DND-41 (cell line): ENCODE results near the gene ABCC8.

Experiments used
- ATAC-seq: fragments of 200-7000 bp; cut with Tn5 transposase; 3 replicates; pipeline ENCODE4 v1.9.1; 2021; ENCODE audit warnings: low read depth; ENCODE audit not compliant: insufficient read depth
- DNase-seq: peaks from one replicate; pipeline ENCODE4 v3.0.0-alpha.2; 2020
- H2AFZ ChIP-seq: 2 replicates; pipeline ENCODE4 v1.6.0; 2012; ENCODE audit warnings: low read depth, low read length
- H3K27ac ChIP-seq: 2 replicates; pipeline ENCODE4 v1.5.1; 2012; ENCODE audit warnings: low read length, inconsistent platforms
- H3K27me3 ChIP-seq: fragments of 200-600 bp; sonication (generic); 2 replicates; pipeline ENCODE4 v1.6.0; 2012; ENCODE audit warnings: low read length, mild to moderate bottlenecking, inconsistent platforms; ENCODE audit not compliant: insufficient read depth, poor library complexity
- H3K36me3 ChIP-seq: 2 replicates; pipeline ENCODE4 v1.5.1; 2012; ENCODE audit warnings: low read length, inconsistent platforms; ENCODE audit not compliant: insufficient read depth
- H3K4me1 ChIP-seq: 2 replicates; pipeline ENCODE4 v1.5.1; 2012; ENCODE audit warnings: mild to moderate bottlenecking, low read length; ENCODE audit not compliant: insufficient read depth
- H3K4me2 ChIP-seq: 2 replicates; pipeline ENCODE4 v1.6.0; 2012; ENCODE audit warnings: mild to moderate bottlenecking, moderate library complexity, low read length, inconsistent platforms; ENCODE audit not compliant: insufficient read depth
- H3K4me3 ChIP-seq, 2 experiments: fragments of 200-600 bp in 1 of 2; shearing (Covaris generic) in 1 of 2; 2 replicates each; pipeline ENCODE4 v1.5.1; 2012 to 2016; ENCODE audit warnings: inconsistent platforms in 2 of 2, low read length in 2 of 2, mild to moderate bottlenecking in 2 of 2, low read depth in 1 of 2, moderate library complexity in 1 of 2
- H3K79me2 ChIP-seq: 2 replicates; pipeline ENCODE4 v1.6.0; 2012; ENCODE audit warnings: low read length, inconsistent platforms; ENCODE audit not compliant: insufficient read depth
- H3K9ac ChIP-seq: 2 replicates; pipeline ENCODE4 v1.6.0; 2012; ENCODE audit warnings: low read depth, mild to moderate bottlenecking, inconsistent platforms, low read length, moderate library complexity
- H3K9me3 ChIP-seq: 2 replicates; pipeline ENCODE4 v1.5.1; 2012; ENCODE audit warnings: low read length, moderate library complexity, mild to moderate bottlenecking, inconsistent platforms; ENCODE audit not compliant: insufficient read depth, severe bottlenecking
- H4K20me1 ChIP-seq: 2 replicates; pipeline ENCODE4 v1.6.0; 2012; ENCODE audit warnings: low read length; ENCODE audit not compliant: insufficient read depth
- EZH2 ChIP-seq: IDR thresholded peaks from 3 replicates; pipeline ENCODE4 v1.6.1; 2012; ENCODE audit warnings: borderline replicate concordance, low read depth, mild to moderate bottlenecking, moderate library complexity, low read length, inconsistent platforms; ENCODE audit not compliant: severe bottlenecking
- TF ChIP-seq, protein P1 (sequence below): IDR thresholded peaks from 2 replicates; pipeline ENCODE4 v1.5.1; 2012; ENCODE audit warnings: borderline replicate concordance, low read length, moderate library complexity, mild to moderate bottlenecking; ENCODE audit not compliant: poor library complexity, severe bottlenecking; ENCODE audit errors: extremely low read depth

ABCC8 gene

GRCh38 chr11:17399236-17399635 is 77.4 kb downstream of the ABCC8 start:
- no peak for ATAC-seq
- Histone ChIP-seq H3K4me2 (no peak overlapping the region), H2AFZ (no peak overlapping the region), H3K4me1 (no peaks in the 10 kb centered on the region), H3K9ac (no peak overlapping the region), H4K20me1 (no peaks in the 10 kb centered on the region), H3K27ac (no peak overlapping the region), H3K27me3 (no peaks in the 10 kb centered on the region), H3K36me3 (no peaks in the 10 kb centered on the region), H3K4me3 (no peak overlapping the region), H3K9me3 (no peaks in the 10 kb centered on the region), H3K79me2 (no peaks in the 10 kb centered on the region)
- DNase-seq: no peak
- TF ChIP-seq, protein P1, sequence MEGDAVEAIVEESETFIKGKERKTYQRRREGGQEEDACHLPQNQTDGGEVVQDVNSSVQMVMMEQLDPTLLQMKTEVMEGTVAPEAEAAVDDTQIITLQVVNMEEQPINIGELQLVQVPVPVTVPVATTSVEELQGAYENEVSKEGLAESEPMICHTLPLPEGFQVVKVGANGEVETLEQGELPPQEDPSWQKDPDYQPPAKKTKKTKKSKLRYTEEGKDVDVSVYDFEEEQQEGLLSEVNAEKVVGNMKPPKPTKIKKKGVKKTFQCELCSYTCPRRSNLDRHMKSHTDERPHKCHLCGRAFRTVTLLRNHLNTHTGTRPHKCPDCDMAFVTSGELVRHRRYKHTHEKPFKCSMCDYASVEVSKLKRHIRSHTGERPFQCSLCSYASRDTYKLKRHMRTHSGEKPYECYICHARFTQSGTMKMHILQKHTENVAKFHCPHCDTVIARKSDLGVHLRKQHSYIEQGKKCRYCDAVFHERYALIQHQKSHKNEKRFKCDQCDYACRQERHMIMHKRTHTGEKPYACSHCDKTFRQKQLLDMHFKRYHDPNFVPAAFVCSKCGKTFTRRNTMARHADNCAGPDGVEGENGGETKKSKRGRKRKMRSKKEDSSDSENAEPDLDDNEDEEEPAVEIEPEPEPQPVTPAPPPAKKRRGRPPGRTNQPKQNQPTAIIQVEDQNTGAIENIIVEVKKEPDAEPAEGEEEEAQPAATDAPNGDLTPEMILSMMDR: no peak
- TF ChIP-seq EZH2: no peak

GRCh38 chr11:17397311-17398002 is 79.2 kb downstream of the ABCC8 start:
- ATAC-seq (no peak), DNase-seq (no peak)
- no peak overlapping the region for H3K4me2 ChIP-seq
- no peaks in the 10 kb centered on the region for H3K27me3 ChIP-seq
- no peak overlapping the region for H3K4me3 ChIP-seq
- H3K27ac ChIP-seq: no peak overlapping the region
- no peak overlapping the region for H3K9ac ChIP-seq
- H3K9me3 ChIP-seq: no peaks in the 10 kb centered on the region
- H3K4me1 ChIP-seq: no peaks in the 10 kb centered on the region
- no peaks in the 10 kb centered on the region for H4K20me1 ChIP-seq
- H3K36me3 ChIP-seq: no peaks in the 10 kb centered on the region
- H2AFZ ChIP-seq: no peak overlapping the region
- no peaks in the 10 kb centered on the region for H3K79me2 ChIP-seq
- TF ChIP-seq, protein P1: no peak
- no peak for TF ChIP-seq EZH2

- Histone ChIP-seq H3K79me2 (no peaks in the 10 kb centered on the region), H3K27me3 (no peaks in the 10 kb centered on the region), H3K9me3 (no peaks in the 10 kb centered on the region), H3K4me1 (no peaks in the 10 kb centered on the region), H3K27ac (no peak overlapping the region), H3K4me2 (no peak overlapping the region), H3K9ac (no peak overlapping the region), H3K36me3 (no peaks in the 10 kb centered on the region), H2AFZ (no peak overlapping the region), H3K4me3 (no peak overlapping the region), H4K20me1 (no peaks in the 10 kb centered on the region)
- TF ChIP-seq EZH2: no peak
- TF ChIP-seq, protein P1: no peak
- DNase-seq (no peak), ATAC-seq (no peak)
Measured at GRCh38 chr11:17396598-17397310, 79.9 kb downstream of the ABCC8 start.
